ENCODE results near the gene RASGEF1C.

DNA sequence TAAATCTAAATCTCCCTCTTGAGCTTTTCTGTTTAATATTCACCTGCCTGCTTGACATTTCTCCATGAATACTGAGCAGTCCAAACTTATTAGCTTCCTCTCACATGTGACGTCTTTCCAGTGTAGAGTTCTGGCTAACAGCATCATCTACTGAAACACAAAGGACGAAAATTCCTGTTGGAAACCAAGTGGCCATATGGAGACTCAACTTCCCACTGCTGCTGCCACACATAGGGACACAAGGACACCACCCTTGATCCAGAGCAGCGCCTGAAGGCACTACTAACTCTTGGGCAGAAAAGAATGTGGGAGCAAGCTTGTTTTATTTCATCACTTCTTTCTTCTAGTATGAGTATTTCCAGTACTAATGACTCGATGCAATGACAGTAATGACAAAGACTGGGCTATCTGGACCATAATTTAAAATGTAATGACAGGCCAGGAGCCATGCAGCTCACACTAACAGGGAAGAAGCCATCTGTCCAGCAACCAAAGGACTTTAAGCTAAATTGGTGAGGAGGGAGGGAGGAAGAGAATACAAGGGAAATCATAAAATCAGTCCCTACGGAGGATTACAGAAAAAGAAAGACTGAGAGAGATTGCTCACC, 156.7 kb downstream of the RASGEF1C start:
- TF ChIP-seq POLR2A (IDR thresholded peaks at IDR 0.05): no peak
- TF ChIP-seq, protein P1, sequence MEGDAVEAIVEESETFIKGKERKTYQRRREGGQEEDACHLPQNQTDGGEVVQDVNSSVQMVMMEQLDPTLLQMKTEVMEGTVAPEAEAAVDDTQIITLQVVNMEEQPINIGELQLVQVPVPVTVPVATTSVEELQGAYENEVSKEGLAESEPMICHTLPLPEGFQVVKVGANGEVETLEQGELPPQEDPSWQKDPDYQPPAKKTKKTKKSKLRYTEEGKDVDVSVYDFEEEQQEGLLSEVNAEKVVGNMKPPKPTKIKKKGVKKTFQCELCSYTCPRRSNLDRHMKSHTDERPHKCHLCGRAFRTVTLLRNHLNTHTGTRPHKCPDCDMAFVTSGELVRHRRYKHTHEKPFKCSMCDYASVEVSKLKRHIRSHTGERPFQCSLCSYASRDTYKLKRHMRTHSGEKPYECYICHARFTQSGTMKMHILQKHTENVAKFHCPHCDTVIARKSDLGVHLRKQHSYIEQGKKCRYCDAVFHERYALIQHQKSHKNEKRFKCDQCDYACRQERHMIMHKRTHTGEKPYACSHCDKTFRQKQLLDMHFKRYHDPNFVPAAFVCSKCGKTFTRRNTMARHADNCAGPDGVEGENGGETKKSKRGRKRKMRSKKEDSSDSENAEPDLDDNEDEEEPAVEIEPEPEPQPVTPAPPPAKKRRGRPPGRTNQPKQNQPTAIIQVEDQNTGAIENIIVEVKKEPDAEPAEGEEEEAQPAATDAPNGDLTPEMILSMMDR (IDR thresholded peaks at IDR 0.05): no peak
